Neural progenitor cell (in vitro differentiated cells): ENCODE results near the gene SCCPDH.
A peak's percentile ranks its signal among the peaks of the same experiment; 100 is the strongest.

Source experiments
- EZH2 ChIP-seq: fragments of 200-600 bp; sonication (generic); IDR thresholded peaks from 2 replicates; pipeline ENCODE4 v1.6.1; 2017; ENCODE audit warnings: antibody characterized with exemption, mild to moderate bottlenecking, moderate library complexity
- TF ChIP-seq, protein P1 (sequence below): fragments of 200-600 bp; sonication (generic); IDR thresholded peaks from 2 replicates; pipeline ENCODE4 v1.5.1; 2017; ENCODE audit warnings: antibody characterized with exemption, mild to moderate bottlenecking

GRCh38 chr1:246687002-246687401, 37.2 kb upstream of the SCCPDH start:
- no peak for TF ChIP-seq EZH2
- TF ChIP-seq, protein P1, sequence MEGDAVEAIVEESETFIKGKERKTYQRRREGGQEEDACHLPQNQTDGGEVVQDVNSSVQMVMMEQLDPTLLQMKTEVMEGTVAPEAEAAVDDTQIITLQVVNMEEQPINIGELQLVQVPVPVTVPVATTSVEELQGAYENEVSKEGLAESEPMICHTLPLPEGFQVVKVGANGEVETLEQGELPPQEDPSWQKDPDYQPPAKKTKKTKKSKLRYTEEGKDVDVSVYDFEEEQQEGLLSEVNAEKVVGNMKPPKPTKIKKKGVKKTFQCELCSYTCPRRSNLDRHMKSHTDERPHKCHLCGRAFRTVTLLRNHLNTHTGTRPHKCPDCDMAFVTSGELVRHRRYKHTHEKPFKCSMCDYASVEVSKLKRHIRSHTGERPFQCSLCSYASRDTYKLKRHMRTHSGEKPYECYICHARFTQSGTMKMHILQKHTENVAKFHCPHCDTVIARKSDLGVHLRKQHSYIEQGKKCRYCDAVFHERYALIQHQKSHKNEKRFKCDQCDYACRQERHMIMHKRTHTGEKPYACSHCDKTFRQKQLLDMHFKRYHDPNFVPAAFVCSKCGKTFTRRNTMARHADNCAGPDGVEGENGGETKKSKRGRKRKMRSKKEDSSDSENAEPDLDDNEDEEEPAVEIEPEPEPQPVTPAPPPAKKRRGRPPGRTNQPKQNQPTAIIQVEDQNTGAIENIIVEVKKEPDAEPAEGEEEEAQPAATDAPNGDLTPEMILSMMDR, result peak; percentile 46
